ENCODE results near the gene WNT6.

The WNT6 gene

DNA sequence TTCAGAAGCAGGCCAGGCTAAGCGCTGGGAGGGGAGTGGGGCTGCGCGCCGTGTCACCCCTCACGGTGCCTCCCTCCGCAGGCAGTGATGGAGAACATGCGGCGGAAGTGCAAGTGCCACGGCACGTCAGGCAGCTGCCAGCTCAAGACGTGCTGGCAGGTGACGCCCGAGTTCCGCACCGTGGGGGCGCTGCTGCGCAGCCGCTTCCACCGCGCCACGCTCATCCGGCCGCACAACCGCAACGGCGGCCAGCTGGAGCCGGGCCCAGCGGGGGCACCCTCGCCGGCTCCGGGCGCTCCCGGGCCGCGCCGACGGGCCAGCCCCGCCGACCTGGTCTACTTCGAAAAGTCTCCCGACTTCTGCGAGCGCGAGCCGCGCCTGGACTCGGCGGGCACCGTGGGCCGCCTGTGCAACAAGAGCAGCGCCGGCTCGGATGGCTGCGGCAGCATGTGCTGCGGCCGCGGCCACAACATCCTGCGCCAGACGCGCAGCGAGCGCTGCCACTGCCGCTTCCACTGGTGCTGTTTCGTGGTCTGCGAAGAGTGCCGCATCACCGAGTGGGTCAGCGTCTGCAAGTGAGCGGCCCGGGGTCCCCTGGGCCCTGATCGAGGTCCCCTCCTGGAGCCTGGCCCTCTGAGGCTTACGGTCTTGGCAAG lies 33.2 kb downstream of the WNT6 start:
- TF ChIP-seq, protein P1, sequence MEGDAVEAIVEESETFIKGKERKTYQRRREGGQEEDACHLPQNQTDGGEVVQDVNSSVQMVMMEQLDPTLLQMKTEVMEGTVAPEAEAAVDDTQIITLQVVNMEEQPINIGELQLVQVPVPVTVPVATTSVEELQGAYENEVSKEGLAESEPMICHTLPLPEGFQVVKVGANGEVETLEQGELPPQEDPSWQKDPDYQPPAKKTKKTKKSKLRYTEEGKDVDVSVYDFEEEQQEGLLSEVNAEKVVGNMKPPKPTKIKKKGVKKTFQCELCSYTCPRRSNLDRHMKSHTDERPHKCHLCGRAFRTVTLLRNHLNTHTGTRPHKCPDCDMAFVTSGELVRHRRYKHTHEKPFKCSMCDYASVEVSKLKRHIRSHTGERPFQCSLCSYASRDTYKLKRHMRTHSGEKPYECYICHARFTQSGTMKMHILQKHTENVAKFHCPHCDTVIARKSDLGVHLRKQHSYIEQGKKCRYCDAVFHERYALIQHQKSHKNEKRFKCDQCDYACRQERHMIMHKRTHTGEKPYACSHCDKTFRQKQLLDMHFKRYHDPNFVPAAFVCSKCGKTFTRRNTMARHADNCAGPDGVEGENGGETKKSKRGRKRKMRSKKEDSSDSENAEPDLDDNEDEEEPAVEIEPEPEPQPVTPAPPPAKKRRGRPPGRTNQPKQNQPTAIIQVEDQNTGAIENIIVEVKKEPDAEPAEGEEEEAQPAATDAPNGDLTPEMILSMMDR (conservative IDR thresholded peaks at IDR 0.05; ENCODE audit: low read depth, low read length) = peak; percentile 43
- DNase-seq (ENCODE audit: low read depth) = no peak
- H3K4me3 ChIP-seq (ENCODE audit: low read length) = no peak overlapping the region

DNA sequence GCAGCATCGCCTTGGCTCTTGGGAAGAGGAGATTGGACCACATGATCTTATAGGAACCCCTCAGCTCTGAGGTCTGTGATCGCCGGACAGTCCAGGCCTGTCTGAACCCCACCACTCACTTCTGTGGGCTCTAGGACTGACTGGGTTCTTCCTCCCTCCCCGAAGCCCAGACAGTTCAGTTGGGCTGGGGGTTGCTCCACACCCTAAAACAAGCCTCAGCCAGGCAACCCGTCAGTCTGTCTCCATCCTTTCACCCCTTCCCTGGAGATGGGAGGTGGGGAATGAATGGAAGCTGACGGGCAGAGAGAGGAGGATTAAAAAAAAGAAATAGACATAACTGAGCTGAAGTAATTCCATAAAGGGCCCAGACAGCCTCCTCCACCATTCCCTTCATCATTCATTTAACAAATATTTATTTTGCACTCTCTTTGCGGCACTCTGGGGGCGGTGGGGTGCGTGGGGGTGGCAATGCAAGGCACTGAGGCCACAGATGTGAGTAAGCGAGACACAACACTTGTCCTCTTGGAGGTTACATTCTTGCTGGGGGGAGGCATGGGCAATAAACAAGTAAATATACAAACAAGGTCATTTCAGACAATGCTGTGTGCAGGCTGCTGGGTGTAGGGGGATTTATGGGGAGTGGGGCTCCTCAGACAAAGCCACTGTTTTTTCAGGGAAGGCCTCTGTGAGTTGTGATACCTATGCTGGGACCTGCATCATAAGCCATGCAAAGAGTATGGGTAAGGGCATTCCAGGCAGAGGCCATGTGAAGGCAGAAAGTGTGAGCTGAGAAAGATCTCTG lies 33.9 kb downstream of the WNT6 start:
- TF ChIP-seq, protein P1 (conservative IDR thresholded peaks at IDR 0.05; ENCODE audit: low read depth, low read length) = no peak
- H3K4me3 ChIP-seq (ENCODE audit: low read length) = no peak overlapping the region
- DNase-seq (ENCODE audit: low read depth) = no peak

DNA sequence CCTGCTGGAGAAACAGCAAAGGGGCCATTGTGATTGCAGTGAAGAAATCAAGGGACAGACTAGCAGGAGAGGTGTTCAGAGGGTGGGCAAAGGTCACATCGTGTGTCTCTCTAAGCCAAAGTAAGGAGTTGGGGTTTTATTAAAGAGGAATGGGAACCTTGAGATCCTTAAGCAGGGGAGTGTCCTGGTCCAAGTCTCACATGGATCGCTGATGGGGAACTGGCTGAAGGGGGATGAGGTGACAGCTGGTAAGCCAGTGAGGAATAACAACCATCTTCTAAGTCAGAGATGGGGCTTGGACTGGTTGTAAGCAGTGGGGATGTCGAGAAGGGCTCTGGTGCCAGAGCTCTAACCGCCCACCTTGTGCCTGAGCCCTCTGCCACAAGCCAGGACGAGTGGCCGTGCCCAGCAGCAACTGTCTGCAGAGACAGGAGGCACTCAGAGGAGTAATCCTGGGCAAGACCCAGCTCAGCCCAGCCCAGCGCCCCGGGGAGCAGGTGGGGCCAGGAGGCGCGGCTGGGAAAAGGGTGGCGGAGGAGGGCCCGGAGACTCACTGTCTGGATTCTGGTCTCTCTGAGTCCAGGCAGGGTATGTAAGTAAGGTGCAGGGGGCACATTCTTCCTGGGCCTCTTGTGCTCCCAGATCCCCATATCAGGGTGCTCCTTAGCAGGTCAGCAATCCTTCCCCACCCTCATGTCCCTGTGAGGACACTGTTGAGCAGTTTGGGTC lies 34.7 kb downstream of the WNT6 start:
- TF ChIP-seq, protein P1 (conservative IDR thresholded peaks at IDR 0.05; ENCODE audit: low read depth, low read length) = no peak
- DNase-seq (ENCODE audit: low read depth) = no peak
- no peak overlapping the region for H3K4me3 ChIP-seq (ENCODE audit: low read length)

DNA sequence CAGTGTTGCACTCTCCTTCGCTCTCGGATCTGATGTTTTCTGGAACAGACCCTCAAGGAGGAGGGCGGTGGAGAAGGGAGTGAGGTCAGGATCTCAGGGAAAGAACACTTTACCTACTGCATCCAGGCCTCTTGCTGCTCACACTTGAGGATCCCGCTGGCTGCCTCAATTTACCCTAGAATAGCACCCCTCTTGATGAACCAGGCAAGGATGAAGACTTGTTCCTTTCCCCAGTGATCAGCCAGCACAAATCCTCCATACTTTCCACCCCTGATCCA lies 35.2 kb downstream of the WNT6 start:
- TF ChIP-seq, protein P1 (conservative IDR thresholded peaks at IDR 0.05; ENCODE audit: low read depth, low read length) = no peak
- no peak for DNase-seq (ENCODE audit: low read depth)
- H3K4me3 ChIP-seq (ENCODE audit: low read length) = no peak overlapping the region

DNA sequence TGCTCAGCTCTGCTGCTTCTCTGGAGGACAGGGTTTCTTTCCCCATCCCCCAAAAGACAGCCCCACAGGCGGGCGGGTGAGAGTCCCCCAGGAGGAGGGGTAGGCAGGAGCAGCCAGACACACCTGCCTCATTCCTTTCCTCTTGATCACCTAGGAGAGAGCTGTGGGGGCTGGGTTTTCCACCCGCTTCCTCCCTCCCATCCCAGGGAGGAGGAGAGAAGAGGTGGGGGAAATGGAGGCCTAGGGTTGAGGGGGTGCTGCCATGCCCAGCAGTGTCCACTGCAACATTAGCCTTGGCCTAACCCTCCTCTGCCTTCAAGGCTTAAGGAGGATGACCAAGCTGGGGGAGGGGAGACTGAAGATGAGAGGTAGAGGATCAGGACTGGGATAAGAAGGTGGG lies 35.7 kb downstream of the WNT6 start:
- no peak for DNase-seq (ENCODE audit: low read depth)
- no peak overlapping the region for H3K4me3 ChIP-seq (ENCODE audit: low read length)
- TF ChIP-seq, protein P1 (conservative IDR thresholded peaks at IDR 0.05; ENCODE audit: low read depth, low read length) = no peak

DNA sequence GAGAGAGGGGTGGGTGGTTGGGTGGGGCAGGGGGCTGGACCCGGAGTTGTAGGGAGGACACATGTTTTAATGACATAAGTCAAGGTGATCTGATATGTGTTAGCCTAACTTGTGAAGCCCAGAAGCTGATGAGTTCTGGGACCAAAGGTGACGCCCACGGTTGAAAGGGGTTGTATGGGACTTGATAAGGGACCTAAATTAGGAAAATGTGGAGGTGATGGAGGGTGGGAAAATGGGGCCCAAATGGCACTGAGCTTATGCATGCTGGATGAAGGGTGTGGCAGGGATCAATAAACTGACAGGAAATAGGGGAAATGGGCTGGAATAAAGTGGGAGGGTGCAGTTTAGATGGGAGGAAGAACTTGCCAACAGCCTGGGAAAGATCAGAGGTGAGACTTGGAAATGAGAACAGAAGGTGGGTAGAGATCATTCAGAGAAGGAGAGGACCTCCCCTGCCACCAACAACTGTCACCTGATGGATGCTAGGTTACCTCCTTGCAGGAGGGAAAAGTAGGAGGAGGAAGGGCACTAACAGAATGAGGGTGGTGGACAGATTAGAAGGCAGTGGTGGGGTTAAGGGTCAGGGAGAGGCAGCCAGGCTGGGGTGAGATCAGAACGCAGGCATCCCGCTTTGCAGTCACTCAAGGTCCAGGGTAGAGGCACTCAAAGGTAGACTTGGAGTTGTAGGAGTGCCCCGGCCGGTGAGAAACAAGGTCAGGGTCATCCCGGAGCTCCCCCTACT lies 36.3 kb downstream of the WNT6 start:
- TF ChIP-seq, protein P1 (conservative IDR thresholded peaks at IDR 0.05; ENCODE audit: low read depth, low read length) = no peak
- no peak overlapping the region for H3K4me3 ChIP-seq (ENCODE audit: low read length)
- no peak for DNase-seq (ENCODE audit: low read depth)
